ENCODE data around the gene CDH10.

The CDH10 gene

GRCh38 chr5:24644761-24645160, at the start of gene CDH10:
CDH10 (minus strand) TSS chr5:24644978; CDS start chr5:24593490, 51,488 bp downstream.
- DNase-seq (ENCODE audit: low spot score) = no peak

GRCh38 chr5:24693609-24694008, 48.8 kb upstream of the CDH10 start:
- DNase-seq (ENCODE audit: low spot score) = no peak

GRCh38 chr5:24691074-24691473, 46.3 kb upstream of the CDH10 start:
- DNase-seq (ENCODE audit: low spot score) = no peak

- DNase-seq (ENCODE audit: low spot score) = peak; percentile 56
These were observed 36.3 kb upstream of the CDH10 start for GRCh38 chr5:24681106-24681505.

GRCh38 chr5:24668050-24668449, 23.3 kb upstream of the CDH10 start:
- DNase-seq (ENCODE audit: low spot score) = no peak

- DNase-seq (ENCODE audit: low spot score) = no peak
These were observed 4.8 kb upstream of the CDH10 start for GRCh38 chr5:24649531-24649930.

- DNase-seq (ENCODE audit: low spot score) = no peak
These were observed 2.1 kb upstream of the CDH10 start for GRCh38 chr5:24646915-24647314.

GRCh38 chr5:24645483-24645882, 705 bp upstream of the CDH10 start:
- no peak for DNase-seq (ENCODE audit: low spot score)

- DNase-seq (ENCODE audit: low spot score) = no peak
These were observed 898 bp downstream of the CDH10 start for GRCh38 chr5:24643880-24644279.

- DNase-seq (ENCODE audit: low spot score) = no peak
These were observed 1.6 kb downstream of the CDH10 start for GRCh38 chr5:24643156-24643555.

- peak; percentile 72 for DNase-seq (ENCODE audit: low spot score)
These were observed 2.8 kb downstream of the CDH10 start for GRCh38 chr5:24642022-24642421.

GRCh38 chr5:24635209-24635608, 9.6 kb downstream of the CDH10 start:
- no peak for DNase-seq (ENCODE audit: low spot score)

GRCh38 chr5:24633715-24634325, 11.0 kb downstream of the CDH10 start:
- peak; percentile 61 for DNase-seq (ENCODE audit: low spot score)

- DNase-seq (ENCODE audit: low spot score) = no peak
These were observed 12.4 kb downstream of the CDH10 start for GRCh38 chr5:24632353-24632752.

GRCh38 chr5:24630918-24631317, 13.9 kb downstream of the CDH10 start:
- peak; percentile 22 for DNase-seq (ENCODE audit: low spot score)

- DNase-seq (ENCODE audit: low spot score) = no peak
These were observed 15.0 kb downstream of the CDH10 start for GRCh38 chr5:24629798-24630197.

GRCh38 chr5:24624872-24625271, 19.9 kb downstream of the CDH10 start:
- no peak for DNase-seq (ENCODE audit: low spot score)

- DNase-seq (ENCODE audit: low spot score) = no peak
These were observed 21.2 kb downstream of the CDH10 start for GRCh38 chr5:24623624-24624023.

- no peak for DNase-seq (ENCODE audit: low spot score)
These were observed 21.7 kb downstream of the CDH10 start for GRCh38 chr5:24623031-24623430.

- no peak for DNase-seq (ENCODE audit: low spot score)
These were observed 23.0 kb downstream of the CDH10 start for GRCh38 chr5:24621792-24622191.

GRCh38 chr5:24616566-24616965, 28.2 kb downstream of the CDH10 start:
- DNase-seq (ENCODE audit: low spot score) = no peak

GRCh38 chr5:24615159-24615558, 29.6 kb downstream of the CDH10 start:
- no peak for DNase-seq (ENCODE audit: low spot score)

- DNase-seq (ENCODE audit: low spot score) = no peak
These were observed 35.1 kb downstream of the CDH10 start for GRCh38 chr5:24609706-24610105.

GRCh38 chr5:24606971-24607370, 37.8 kb downstream of the CDH10 start:
- no peak for DNase-seq (ENCODE audit: low spot score)

GRCh38 chr5:24602188-24602587, 42.6 kb downstream of the CDH10 start:
- DNase-seq (ENCODE audit: low spot score) = no peak

Measured in RKO (cell line).